COR-L47 (cell line): ENCODE results near the gene TRIM38.

Source experiments
- DNase-seq: peaks from one replicate; lab custom pipeline; 2025; lab: John Stamatoyannopoulos, UW

TRIM38 gene

DNA sequence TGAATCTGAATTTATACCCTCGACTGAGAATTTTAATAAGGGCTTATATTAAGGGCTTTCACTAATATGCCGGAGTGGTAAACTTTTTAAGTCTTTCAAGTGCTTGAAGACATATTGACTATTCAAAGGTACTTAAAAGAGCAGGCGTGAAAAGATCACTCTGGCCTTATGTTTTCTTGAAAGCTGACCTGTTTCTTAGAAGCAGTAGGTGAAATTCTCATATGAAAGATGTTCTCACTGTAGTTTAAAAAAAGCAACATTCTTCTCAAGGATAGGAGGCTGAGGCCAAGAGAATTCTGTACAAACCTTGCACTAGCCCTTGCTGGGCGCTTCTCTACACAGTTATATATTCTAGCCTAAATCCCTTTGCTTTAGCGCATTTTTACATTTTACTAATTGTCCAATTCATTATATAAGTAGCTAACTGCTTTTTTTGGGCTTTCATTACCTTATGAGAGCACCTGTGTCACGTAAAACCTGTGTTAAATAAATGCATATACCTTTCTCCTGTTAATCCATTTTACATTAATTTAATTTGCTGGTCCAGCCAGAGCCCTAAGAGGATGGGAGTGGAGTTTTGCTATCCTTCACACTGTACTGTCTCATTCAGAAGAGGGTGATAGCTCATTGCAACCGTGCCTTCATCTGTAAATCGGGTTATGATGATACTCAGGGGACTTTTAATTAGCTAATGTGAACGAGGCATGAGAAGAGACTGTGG lies 65.0 kb downstream of the TRIM38 start:
- no peak for DNase-seq

DNA sequence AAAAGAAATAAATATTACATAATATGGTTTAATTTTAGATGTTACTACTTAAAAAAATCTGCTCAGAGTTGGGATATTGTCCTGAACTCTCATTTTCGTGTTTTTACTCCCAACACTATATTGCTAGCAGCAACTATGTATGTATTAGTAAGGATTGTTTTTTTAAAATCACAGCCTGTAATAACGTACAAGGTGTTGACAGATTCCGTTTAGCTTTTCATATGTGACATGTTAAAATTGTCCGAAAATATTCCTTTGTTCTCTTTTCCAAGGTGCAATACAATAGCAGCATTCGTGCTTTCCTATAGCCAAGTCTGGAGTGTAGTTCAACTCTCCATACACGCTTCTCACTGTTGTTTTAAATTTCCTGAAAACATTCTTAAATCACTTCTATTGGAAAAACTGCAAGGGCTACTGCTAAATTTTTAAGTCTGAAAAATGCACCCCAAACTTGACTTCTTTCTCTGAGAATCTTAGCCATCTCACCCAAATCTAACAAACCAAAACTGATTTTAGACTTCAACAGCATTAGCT lies 65.7 kb downstream of the TRIM38 start:
- no peak for DNase-seq

DNA sequence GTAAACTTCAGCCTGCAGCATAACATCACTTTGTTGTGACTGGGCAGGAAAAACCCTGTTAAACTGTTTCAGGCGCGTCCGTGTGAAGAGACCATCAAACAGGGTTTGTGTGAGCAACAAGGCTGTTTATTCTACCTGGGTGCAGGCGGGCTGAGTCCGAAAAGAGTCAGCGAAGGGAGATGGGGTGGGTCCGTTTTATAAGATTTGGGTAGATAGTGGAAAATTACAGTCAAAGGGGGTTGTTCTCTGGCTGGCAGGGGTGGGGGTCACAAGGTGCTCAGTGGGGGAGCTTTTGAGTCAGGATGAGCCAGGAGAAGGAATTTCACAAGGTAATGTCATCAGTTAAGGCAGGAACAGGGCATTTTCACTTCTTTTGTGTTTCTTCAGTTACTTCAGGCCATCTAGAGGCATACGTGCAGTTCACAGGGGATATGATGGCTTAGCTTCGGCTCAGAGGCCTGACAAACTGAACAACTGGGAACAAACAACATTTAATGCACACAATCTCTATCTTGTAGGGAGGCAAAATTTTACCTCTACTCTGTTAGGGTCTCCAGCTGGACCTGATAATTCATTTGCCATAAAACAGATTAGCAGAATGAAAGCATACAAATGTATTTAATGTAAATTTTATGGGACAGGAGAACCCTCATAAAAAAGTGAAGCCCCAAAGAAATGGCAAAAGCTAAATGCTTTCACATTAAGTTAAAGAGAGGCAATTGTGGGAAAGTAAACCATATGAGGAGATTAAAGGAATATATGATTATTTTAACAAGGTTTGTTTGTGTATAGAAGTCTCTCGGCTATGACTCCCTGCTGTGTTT lies 66.4 kb downstream of the TRIM38 start:
- no peak for DNase-seq

DNA sequence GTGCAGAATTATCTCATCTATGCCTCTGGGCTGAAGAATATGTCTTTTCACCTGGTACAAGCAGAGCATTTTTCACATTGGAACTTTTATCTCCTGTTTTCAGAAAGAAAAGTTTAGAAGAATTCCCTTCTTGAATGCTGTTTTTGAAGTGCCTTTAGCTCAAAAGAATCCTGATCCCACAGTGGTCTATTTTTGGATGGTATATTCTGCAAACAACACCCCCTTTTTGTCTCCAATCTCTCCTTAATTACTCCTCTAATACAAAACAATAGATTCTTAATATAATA lies 66.9 kb downstream of the TRIM38 start:
- no peak for DNase-seq

DNA sequence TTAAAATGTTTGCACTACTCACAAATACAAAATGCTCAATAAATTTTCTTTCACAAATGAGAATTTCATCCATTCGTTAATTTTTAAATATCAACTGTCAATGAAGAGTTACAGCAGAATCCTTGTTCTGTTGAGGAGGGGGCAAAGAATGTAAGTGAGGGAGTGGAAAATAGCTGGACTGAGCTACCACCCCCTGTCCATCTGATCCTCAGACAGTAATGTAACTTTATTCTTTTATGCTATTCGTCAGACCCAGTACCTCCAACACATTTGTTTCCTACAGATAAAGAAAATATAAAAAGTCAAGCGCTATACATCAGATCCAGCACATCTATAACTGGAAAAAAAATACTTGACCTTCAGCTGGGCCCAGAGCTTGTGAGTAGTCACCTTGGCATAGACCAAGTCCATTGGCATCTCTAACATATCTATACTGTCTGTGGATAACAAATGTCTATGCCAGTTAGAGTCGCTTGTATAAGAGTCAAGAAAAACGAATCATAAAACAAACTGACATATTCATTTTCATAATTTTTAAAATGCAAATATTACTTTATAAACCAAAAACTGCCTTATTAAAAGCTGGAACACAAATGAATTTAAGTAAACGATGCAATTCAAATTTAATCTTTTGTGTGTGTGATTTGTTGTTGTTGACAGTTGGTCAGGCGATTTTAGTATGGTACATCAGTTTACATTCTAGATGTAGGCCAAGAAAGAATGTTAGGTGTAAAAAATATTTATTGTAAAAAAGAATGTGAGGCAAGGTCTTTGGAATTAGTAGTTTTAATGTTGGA lies 67.5 kb downstream of the TRIM38 start:
- no peak for DNase-seq

DNA sequence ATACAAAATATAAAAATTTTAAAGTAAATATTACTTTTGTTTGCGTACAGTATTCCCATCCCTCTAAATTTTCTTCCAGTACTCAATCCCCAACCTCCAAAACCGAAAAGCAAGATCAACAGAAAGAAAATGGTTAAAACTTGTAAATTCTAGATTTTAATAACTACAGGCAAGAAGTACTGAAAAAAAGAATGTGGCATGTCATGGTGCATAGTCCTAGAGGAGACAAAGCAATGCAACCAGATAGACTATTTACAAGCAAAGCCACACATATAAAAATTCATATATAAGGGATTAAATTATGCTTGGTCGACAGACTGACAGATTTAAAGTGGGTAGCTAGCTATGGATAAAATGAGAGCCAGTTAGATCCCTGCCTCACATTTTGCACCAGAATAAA lies 68.1 kb downstream of the TRIM38 start:
- no peak for DNase-seq

DNA sequence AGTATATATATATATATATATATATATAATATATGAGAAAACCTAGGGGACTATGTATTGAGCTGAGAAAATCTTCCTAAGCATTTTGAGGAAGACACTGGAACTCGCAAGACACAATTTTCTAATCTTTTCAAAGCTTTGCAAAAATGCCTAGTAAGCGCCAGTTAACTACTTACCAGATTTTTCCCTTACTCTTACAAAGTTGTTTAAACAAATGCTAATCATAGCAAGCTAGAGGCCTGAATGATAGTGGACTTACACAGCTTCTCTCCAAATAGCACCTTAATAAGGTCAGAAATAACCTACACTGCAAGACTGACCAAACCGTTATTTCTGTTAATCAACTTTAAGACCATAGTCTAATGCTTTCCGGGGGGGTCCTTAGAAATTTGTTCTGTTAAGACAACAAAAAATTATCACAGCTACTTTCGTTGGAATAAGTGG lies 68.6 kb downstream of the TRIM38 start:
- no peak for DNase-seq

DNA sequence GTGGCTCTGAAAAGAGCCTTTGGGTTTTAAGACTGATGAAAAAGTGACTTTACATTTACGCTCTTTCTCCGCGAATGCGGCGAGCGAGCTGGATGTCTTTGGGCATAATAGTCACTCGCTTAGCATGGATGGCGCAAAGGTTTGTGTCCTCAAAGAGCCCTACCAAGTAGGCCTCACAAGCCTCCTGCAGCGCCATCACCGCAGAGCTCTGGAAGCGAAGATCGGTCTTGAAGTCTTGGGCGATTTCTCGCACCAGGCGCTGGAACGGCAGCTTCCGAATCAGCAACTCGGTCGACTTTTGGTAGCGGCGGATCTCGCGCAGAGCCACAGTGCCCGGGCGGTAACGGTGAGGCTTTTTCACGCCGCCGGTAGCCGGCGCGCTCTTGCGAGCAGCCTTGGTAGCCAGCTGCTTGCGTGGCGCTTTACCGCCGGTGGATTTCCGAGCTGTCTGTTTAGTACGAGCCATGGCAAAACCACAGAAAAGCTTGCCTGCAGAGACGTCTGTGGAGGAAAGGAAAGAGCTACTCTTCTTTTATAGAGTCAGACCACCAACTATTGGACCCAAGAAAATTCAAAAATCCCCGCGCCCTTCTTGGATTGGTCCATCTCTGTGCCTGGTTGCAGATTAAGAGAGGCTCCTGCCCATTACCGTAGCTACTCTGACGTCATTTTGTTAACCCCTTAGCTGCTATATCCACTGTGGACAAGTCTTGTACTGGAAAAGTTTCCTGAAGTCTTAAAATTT lies 69.2 kb downstream of the TRIM38 start:
- DNase-seq, result peak; percentile 98

DNA sequence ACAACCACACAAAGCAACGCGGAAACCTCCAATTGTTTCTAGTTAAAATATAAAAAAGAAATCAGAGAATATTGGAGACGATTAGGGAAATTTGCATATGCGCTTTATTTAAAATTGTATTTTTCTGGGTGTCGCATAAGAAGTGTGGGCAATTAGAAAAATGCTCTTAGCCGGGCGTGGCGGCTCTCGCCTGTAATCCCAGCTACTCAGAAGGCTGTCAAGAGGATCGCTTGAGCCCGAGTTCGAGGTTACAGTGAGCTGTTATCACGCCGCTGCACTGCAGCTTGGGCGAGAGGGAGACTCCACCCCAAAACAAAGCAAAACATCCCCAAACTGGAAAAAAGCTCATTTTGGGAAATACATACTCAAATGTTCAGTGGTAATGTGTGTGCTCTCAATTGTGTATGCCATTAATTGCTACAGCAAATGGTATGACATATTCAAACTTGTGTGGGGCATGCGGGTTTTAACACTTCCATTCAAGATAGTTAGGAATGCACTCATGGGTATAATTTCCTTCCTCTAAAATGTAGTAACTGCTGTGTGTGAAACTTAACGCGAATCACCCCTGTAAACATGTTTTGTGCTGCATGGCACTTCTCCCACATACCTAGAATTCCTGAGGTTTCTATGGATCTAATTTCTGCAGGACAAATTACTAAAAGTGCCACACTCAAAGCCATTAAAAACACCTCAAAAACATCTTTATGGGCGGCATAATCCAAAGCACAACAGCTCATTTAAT lies 69.9 kb downstream of the TRIM38 start:
- DNase-seq, result no peak

DNA sequence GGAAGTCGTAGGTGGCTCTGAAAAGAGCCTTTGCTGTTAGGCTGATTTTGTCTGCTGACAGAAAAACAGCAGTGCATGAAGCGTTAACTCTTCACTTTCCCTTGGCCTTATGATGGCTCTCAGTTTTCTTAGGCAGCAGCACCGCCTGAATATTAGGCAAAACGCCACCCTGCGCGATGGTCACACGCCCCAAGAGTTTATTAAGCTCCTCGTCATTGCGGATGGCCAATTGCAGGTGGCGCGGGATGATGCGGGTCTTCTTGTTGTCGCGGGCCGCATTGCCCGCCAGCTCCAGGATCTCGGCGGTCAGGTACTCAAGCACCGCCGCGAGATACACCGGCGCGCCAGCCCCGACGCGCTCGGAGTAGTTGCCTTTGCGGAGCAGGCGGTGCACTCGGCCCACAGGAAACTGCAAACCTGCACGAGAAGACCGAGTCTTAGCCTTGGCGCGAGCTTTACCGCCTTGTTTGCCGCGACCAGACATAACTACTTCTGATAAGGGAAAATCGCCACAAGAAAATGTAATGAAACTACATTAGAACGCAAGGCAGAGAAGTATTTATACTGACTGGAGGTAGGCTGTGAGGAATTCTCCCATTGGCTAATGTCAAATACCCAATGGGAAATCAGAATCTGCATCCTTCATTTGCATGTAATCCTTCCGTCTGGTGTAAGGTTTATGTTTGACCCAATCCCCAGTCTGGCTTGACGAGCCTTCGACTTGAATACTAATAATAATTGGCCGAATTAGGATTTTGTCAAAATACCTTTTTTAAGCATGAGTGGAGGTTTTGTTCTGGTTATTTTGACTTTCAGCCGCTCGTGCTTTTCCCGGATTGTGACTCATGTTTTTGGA lies 70.7 kb downstream of the TRIM38 start:
- peak; percentile 90 for DNase-seq

DNA sequence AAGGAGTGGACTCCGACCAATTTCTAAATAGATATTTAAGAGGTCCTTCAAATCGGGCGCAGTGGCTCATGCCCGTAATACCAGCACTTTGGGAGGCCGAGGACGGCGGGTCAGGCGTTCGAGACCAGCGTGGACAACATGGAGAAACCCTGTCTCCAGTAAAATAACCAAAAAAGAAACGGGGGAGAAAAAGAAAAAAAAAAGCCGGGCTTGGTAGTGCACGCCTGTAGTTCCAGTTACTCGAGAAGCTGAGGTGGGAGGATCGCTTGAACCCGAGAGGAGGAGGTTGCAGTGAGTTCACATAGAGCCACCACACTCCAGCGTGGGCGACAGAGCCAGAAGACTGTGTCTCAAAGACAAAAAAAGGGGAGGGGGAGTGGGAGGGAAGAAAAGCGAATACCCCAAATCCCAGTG lies 71.3 kb downstream of the TRIM38 start:
- no peak for DNase-seq

DNA sequence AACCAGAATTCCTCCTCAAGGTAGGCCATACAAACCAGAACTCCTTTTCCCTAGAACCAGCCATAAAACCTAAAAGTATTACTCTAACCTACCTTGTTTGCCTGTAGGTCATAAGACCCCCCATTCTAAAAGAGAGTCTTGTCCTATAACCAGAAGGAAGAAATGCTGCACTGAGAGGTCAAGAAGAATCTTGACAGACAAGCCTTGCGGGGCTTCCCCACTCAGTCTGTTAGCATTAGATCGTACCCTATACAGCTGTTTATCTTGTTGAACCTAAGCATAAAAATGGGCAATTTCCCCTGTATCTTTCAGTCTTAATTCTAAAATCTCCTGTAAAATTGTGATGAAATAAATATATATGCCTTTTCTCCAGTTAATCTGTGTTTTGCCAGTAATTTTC lies 72.3 kb downstream of the TRIM38 start:
- no peak for DNase-seq
